Embryonic facial prominence (tissue), 1 donor: ENCODE measurements around the gene SPSB3.

Source experiments
- DNase-seq: peaks from one replicate; pipeline ENCODE4 v3.0.0-alpha.2; 2016; ENCODE audit errors: extremely low spot score

SPSB3 gene

GRCh38 chr16:1775006-1775845 lies 7.1 kb downstream of the SPSB3 start:
- no peak for DNase-seq

GRCh38 chr16:1774448-1774780 lies 8.0 kb downstream of the SPSB3 start:
- no peak for DNase-seq

GRCh38 chr16:1773703-1774447 lies 8.5 kb downstream of the SPSB3 start:
- no peak for DNase-seq

GRCh38 chr16:1772908-1773702 lies 9.3 kb downstream of the SPSB3 start, which contains the start of gene MRPS34:
MRPS34 (minus strand) TSS chr16:1773134; CDS start chr16:1773119, 15 bp downstream.
- peak; percentile 42 for DNase-seq

GRCh38 chr16:1772362-1772907 lies 9.9 kb downstream of the SPSB3 start, which contains the start of gene EME2:
EME2 (plus strand) TSS chr16:1772810; CDS start chr16:1773228, 418 bp downstream.
- DNase-seq = no peak

GRCh38 chr16:1771864-1772361 lies 10.5 kb downstream of the SPSB3 start:
- no peak for DNase-seq

GRCh38 chr16:1771188-1771863 lies 11.0 kb downstream of the SPSB3 start, which contains the start of gene NME3:
NME3 (minus strand) TSS chr16:1771543; CDS start chr16:1771534, 9 bp downstream.
- no peak for DNase-seq

GRCh38 chr16:1770328-1771187 lies 11.8 kb downstream of the SPSB3 start:
- no peak for DNase-seq

GRCh38 chr16:1769402-1770300 lies 12.7 kb downstream of the SPSB3 start:
- DNase-seq = no peak

GRCh38 chr16:1768767-1769401 lies 13.5 kb downstream of the SPSB3 start:
- DNase-seq = no peak

GRCh38 chr16:1768061-1768766 lies 14.2 kb downstream of the SPSB3 start:
- no peak for DNase-seq

GRCh38 chr16:1767116-1767994 lies 15.0 kb downstream of the SPSB3 start:
- DNase-seq = no peak

GRCh38 chr16:1766701-1767100 lies 15.7 kb downstream of the SPSB3 start:
- no peak for DNase-seq

- DNase-seq = no peak
These were observed 16.1 kb downstream of the SPSB3 start for GRCh38 chr16:1766231-1766630.

GRCh38 chr16:1765826-1766225 lies 16.5 kb downstream of the SPSB3 start:
- no peak for DNase-seq

- DNase-seq = no peak
These were observed 17.4 kb downstream of the SPSB3 start for GRCh38 chr16:1764971-1765370.
